OCI-LY7 (cell line): Measurements from ENCODE around the gene NEDD9.

Source experiments
- EZH2phosphoT487 ChIP-seq: fragments of 200-600 bp; sonication (generic); IDR thresholded peaks from 2 replicates; pipeline ENCODE4 v1.6.1; 2018; ENCODE audit warnings: low read depth, borderline replicate concordance, mild to moderate bottlenecking, mixed run types, antibody characterized with exemption, low read length, moderate library complexity, mixed read lengths
- TF ChIP-seq, protein P1 (sequence below): fragments of 200-600 bp; sonication (generic); conservative IDR thresholded peaks from 2 replicates; pipeline ENCODE4 v1.5.1; 2014; ENCODE audit warnings: mild to moderate bottlenecking, antibody characterized with exemption, low read length, moderate library complexity, mixed read lengths

GRCh38 chr6:11263291-11263775, 30.9 kb upstream of the NEDD9 start:
- TF ChIP-seq, protein P1, sequence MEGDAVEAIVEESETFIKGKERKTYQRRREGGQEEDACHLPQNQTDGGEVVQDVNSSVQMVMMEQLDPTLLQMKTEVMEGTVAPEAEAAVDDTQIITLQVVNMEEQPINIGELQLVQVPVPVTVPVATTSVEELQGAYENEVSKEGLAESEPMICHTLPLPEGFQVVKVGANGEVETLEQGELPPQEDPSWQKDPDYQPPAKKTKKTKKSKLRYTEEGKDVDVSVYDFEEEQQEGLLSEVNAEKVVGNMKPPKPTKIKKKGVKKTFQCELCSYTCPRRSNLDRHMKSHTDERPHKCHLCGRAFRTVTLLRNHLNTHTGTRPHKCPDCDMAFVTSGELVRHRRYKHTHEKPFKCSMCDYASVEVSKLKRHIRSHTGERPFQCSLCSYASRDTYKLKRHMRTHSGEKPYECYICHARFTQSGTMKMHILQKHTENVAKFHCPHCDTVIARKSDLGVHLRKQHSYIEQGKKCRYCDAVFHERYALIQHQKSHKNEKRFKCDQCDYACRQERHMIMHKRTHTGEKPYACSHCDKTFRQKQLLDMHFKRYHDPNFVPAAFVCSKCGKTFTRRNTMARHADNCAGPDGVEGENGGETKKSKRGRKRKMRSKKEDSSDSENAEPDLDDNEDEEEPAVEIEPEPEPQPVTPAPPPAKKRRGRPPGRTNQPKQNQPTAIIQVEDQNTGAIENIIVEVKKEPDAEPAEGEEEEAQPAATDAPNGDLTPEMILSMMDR: no peak
- no peak for TF ChIP-seq EZH2phosphoT487
